GM23248 (cell line): ENCODE data around the gene EMID1.

ENCODE experiments used
- EZH2 ChIP-seq: fragments of 200-600 bp; sonication (generic); IDR thresholded peaks from 2 replicates; pipeline ENCODE4 v1.6.1; 2018; ENCODE audit warnings: antibody characterized with exemption, mild to moderate bottlenecking; ENCODE audit not compliant: insufficient read depth, poor library complexity, severe bottlenecking
- EZH2phosphoT487 ChIP-seq: fragments of 200-600 bp; sonication (generic); IDR thresholded peaks from 2 replicates; pipeline ENCODE4 v1.6.1; 2018; ENCODE audit warnings: antibody characterized with exemption, moderate library complexity, mild to moderate bottlenecking, low read depth; ENCODE audit not compliant: insufficient read depth

DNA sequence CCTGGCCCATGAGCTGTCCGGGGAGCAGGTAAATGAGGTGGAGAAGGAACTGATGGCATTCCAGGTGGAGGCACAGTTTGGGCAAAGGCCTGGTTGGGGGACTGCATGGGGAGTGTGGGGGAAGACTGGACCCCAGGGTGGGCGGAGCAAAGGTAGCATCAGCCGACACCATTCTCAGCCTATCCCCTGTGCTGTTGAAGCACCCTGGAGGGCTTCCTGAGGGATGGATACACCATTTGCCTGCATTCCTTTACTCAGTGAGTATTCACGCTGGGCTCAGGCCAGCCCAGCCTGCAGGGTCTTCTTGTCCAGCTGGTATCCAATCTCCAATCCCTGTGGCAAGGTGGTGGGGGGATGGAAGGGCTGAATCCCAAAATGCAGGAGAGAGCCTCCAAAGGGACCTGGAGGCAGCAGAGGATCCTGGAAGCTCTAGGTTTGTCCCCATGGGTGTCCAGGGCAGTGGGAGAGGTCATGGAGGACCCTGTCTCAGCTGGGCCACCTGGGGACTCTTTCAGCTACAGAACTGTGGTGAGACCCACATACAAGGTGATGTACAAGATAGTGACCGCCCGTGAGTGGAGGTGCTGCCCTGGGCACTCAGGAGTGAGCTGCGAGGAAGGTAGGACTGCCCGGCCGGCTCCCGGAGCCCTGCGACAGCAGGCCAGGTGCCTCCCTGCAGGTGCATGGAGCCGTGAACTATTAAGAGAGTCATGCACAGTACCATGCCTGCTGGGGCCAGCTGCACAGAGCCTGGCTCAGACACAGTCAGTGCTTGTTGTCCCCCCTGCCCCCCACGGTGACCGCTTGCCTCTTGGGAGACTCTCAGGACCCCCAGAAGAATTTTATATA lies 9.5 kb downstream of the EMID1 start:
- TF ChIP-seq EZH2phosphoT487 (no peak), EZH2 (no peak)
